Endodermal cell (in vitro differentiated cells): Measurements from ENCODE around the gene SLC2A10. TPM values are rescaled to one million over a fixed set of nuclear protein-coding genes. Genes with fewer than 3 reads are reported as not detected.

Experiments used
- DNase-seq: peaks from one replicate; pipeline ENCODE4 v3.0.0-alpha.2; 2017
- H3K27ac ChIP-seq: 2 replicates; pipeline ENCODE4 v1.5.1; 2013; ENCODE audit warnings: mild to moderate bottlenecking, low read depth, low read length, moderate library complexity
- H3K27me3 ChIP-seq: 2 replicates; pipeline ENCODE4 v1.6.1; 2013; ENCODE audit warnings: mild to moderate bottlenecking, low read length, moderate library complexity; ENCODE audit not compliant: insufficient read depth, control insufficient read depth, poor library complexity, severe bottlenecking
- H3K36me3 ChIP-seq: 2 replicates; pipeline ENCODE4 v1.7.0; 2013; ENCODE audit warnings: mild to moderate bottlenecking, low read length, moderate library complexity; ENCODE audit not compliant: control insufficient read depth, insufficient read depth
- H3K4me1 ChIP-seq: one replicate; pipeline ENCODE4 v1.7.0; 2013; ENCODE audit warnings: low read length; ENCODE audit not compliant: control insufficient read depth, insufficient read depth
- H3K4me3 ChIP-seq: 2 replicates; pipeline ENCODE4 v1.5.1; 2013; ENCODE audit warnings: mild to moderate bottlenecking, low read length, moderate library complexity
- H3K9ac ChIP-seq: 2 replicates; pipeline ENCODE4 v1.6.1; 2013; ENCODE audit warnings: mild to moderate bottlenecking, low read length, moderate library complexity; ENCODE audit not compliant: poor library complexity, severe bottlenecking; ENCODE audit errors: extremely low read depth
- H3K9me3 ChIP-seq: 2 replicates; pipeline ENCODE4 v1.6.1; 2013; ENCODE audit warnings: mild to moderate bottlenecking, low read length, moderate library complexity; ENCODE audit not compliant: control insufficient read depth
- H3K27ac Mint-ChIP-seq: 2 replicates; pipeline ENCODE4 v1.8.0; 2020; ENCODE audit warnings: mixed read lengths
- H3K27me3 Mint-ChIP-seq: 2 replicates; pipeline ENCODE4 v1.8.0; 2021; ENCODE audit warnings: mild to moderate bottlenecking, mixed read lengths; ENCODE audit not compliant: insufficient read depth
- H3K36me3 Mint-ChIP-seq: 2 replicates; pipeline ENCODE4 v1.8.0; 2020; ENCODE audit warnings: low read depth, mixed read lengths
- H3K4me1 Mint-ChIP-seq: 2 replicates; pipeline ENCODE4 v1.8.0; 2020; ENCODE audit warnings: mixed read lengths
- H3K4me3 Mint-ChIP-seq: 2 replicates; pipeline ENCODE4 v1.8.0; 2020; ENCODE audit warnings: mild to moderate bottlenecking, moderate library complexity, mixed read lengths
- H3K9me3 Mint-ChIP-seq: 2 replicates; pipeline ENCODE4 v1.8.0; 2020; ENCODE audit warnings: mild to moderate bottlenecking, mixed read lengths
- WGBS, 2 experiments: methylation state at CpG; one replicate each; pipeline versions ENCODE4 v1.1.5 to v1.1.7; 2013; ENCODE audit warnings: missing lambda C conversion rate in 2 of 2, mixed read lengths in 1 of 2; ENCODE audit not compliant: insufficient coverage in 1 of 2, insufficient read length in 1 of 2; 5-methylcytosine and 5-hydroxymethylcytosine counted together
- total RNA-seq, 2 donors: library from RNA; stranded (reverse); fragmentation: NEBNext Ultra II Directional in 1 of 2; extraction: Animal tissue kit (Norgen Biotek cat#: 25700) in 1 of 2; gene quantifications; 2 replicates in 1 of 2; 3 replicates in 1 of 2; pipeline ENCODE4 v1.2.1, GENCODE V29; 2021
- TF ChIP-seq, protein P1 (sequence below): fragments of 200-600 bp; sonication (generic); conservative IDR thresholded peaks from 2 replicates; pipeline ENCODE4 v1.5.0; 2021; ENCODE audit warnings: antibody characterized with exemption, mild to moderate bottlenecking

Gene SLC2A10
- total RNA-seq, 2 donors from 2014 or later = 12.4 to 19.6 TPM

DNA sequence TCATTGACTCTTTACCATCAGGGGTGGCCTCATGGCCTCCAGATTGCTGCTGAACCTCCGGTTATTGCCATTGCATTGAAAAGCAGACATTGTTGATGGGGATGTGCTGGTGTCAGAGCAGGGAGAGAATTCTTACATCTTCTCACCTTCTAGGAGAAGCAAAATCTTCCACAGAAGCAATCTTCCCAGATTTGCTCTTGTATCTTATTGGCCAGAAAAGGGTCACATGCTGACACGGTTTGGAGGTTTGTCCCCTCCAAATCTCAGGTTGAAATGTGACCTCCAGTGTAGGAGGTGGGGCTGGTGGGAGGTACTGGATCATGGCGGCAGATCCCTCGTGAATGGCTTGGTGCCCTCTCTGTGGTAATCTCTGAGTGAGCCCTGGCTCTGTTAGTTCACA lies 30.9 kb upstream of the SLC2A10 start:
- Mint-ChIP-seq H3K4me1 (peaks cover 27% of the 10 kb centered on the region), H3K4me3 (no peak overlapping the region), H3K27me3 (no peaks in the 10 kb centered on the region), H3K36me3 (peaks cover 2% of the 10 kb centered on the region), H3K27ac (no peak overlapping the region), H3K9me3 (no peaks in the 10 kb centered on the region)
- DNase-seq = no peak
- no peak overlapping the region for H3K27ac ChIP-seq
- H3K4me3 ChIP-seq = no peak overlapping the region
- H3K4me1 ChIP-seq = no peaks in the 10 kb centered on the region
- no peaks in the 10 kb centered on the region for H3K27me3 ChIP-seq
- H3K9ac ChIP-seq = no peak overlapping the region
- TF ChIP-seq, protein P1, sequence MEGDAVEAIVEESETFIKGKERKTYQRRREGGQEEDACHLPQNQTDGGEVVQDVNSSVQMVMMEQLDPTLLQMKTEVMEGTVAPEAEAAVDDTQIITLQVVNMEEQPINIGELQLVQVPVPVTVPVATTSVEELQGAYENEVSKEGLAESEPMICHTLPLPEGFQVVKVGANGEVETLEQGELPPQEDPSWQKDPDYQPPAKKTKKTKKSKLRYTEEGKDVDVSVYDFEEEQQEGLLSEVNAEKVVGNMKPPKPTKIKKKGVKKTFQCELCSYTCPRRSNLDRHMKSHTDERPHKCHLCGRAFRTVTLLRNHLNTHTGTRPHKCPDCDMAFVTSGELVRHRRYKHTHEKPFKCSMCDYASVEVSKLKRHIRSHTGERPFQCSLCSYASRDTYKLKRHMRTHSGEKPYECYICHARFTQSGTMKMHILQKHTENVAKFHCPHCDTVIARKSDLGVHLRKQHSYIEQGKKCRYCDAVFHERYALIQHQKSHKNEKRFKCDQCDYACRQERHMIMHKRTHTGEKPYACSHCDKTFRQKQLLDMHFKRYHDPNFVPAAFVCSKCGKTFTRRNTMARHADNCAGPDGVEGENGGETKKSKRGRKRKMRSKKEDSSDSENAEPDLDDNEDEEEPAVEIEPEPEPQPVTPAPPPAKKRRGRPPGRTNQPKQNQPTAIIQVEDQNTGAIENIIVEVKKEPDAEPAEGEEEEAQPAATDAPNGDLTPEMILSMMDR = no peak
- H3K9me3 ChIP-seq = no peaks in the 10 kb centered on the region
- no peaks in the 10 kb centered on the region for H3K36me3 ChIP-seq
- WGBS, 2 experiments = 80 to 91% methylated on average over 1 to 4 of the region's 4 CpGs

- Histone ChIP-seq H3K4me3 (no peak overlapping the region), H3K9ac (no peak overlapping the region), H3K27ac (no peak overlapping the region), H3K9me3 (peaks cover 10% of the 10 kb centered on the region), H3K4me1 (no peaks in the 10 kb centered on the region), H3K36me3 (peaks cover 12% of the 10 kb centered on the region), H3K27me3 (no peaks in the 10 kb centered on the region)
- 81 to 95% methylated on average over 2 of the region's 2 CpGs for WGBS, 2 experiments
- TF ChIP-seq, protein P1 = no peak
- H3K27ac Mint-ChIP-seq = no peak overlapping the region
- peaks cover 12% of the 10 kb centered on the region for H3K36me3 Mint-ChIP-seq
- no peak for DNase-seq
- no peak overlapping the region for H3K4me3 Mint-ChIP-seq
- peaks cover 25% of the 10 kb centered on the region for H3K4me1 Mint-ChIP-seq
- H3K27me3 Mint-ChIP-seq = no peaks in the 10 kb centered on the region
- peaks cover 10% of the 10 kb centered on the region for H3K9me3 Mint-ChIP-seq
These were observed 28.8 kb upstream of the SLC2A10 start for GRCh38 chr20:46680684-46681031.

GRCh38 chr20:46681032-46681854 lies 28.2 kb upstream of the SLC2A10 start:
- Mint-ChIP-seq H3K36me3 (peaks cover 16% of the 10 kb centered on the region), H3K9me3 (peaks cover 10% of the 10 kb centered on the region), H3K4me1 (peaks cover 25% of the 10 kb centered on the region), H3K27me3 (no peaks in the 10 kb centered on the region), H3K27ac (no peak overlapping the region), H3K4me3 (no peak overlapping the region)
- 54 to 58% methylated on average over 6 to 14 of the region's 14 CpGs for WGBS, 2 experiments
- no peak overlapping the region for H3K9ac ChIP-seq
- TF ChIP-seq, protein P1 = peak; percentile 89
- H3K27ac ChIP-seq = no peak overlapping the region
- H3K36me3 ChIP-seq = peaks cover 18% of the 10 kb centered on the region
- H3K4me1 ChIP-seq = no peaks in the 10 kb centered on the region
- H3K4me3 ChIP-seq = no peak overlapping the region
- peak; percentile 93 for DNase-seq
- H3K27me3 ChIP-seq = no peaks in the 10 kb centered on the region
- H3K9me3 ChIP-seq = peaks cover 10% of the 10 kb centered on the region
